Loucy (cell line): ENCODE measurements around the gene SMOC2.

ENCODE experiments used
- EZH2phosphoT487 ChIP-seq: fragments of 200-600 bp; IDR thresholded peaks from 2 replicates; pipeline ENCODE4 v1.6.1; 2018; ENCODE audit warnings: antibody characterized with exemption, mild to moderate bottlenecking, moderate library complexity, borderline replicate concordance
- TF ChIP-seq, protein P1 (sequence below): fragments of 200-600 bp; sonication (generic); conservative IDR thresholded peaks from 2 replicates; pipeline ENCODE4 v1.5.1; 2014; ENCODE audit warnings: mild to moderate bottlenecking, antibody characterized with exemption, low read length

DNA sequence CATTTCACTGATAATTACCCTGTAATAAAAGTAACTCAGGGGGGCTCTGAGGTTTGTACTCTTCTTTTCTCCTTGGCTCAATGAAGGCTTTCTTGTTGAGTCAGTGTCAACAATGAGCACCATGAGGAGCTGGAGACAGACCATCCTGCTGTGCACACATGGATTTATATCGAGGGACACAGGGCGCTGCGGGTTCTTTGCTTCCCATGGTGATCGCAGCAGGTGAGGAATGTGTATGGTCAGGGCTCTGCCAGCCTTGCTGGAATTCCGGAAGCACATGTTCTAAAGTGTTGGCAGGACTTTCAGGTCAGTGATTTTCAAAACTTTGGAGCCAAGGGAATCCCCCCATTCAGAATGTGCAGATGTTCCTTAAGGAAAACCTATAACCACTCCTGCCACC, 27.1 kb downstream of the SMOC2 start:
- TF ChIP-seq, protein P1, sequence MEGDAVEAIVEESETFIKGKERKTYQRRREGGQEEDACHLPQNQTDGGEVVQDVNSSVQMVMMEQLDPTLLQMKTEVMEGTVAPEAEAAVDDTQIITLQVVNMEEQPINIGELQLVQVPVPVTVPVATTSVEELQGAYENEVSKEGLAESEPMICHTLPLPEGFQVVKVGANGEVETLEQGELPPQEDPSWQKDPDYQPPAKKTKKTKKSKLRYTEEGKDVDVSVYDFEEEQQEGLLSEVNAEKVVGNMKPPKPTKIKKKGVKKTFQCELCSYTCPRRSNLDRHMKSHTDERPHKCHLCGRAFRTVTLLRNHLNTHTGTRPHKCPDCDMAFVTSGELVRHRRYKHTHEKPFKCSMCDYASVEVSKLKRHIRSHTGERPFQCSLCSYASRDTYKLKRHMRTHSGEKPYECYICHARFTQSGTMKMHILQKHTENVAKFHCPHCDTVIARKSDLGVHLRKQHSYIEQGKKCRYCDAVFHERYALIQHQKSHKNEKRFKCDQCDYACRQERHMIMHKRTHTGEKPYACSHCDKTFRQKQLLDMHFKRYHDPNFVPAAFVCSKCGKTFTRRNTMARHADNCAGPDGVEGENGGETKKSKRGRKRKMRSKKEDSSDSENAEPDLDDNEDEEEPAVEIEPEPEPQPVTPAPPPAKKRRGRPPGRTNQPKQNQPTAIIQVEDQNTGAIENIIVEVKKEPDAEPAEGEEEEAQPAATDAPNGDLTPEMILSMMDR, result no peak
- no peak for TF ChIP-seq EZH2phosphoT487
